ENCODE data around the gene CGB3. TPM values are rescaled to one million over a fixed set of nuclear protein-coding genes. Genes with fewer than 3 reads are reported as not detected.

CGB3 gene
- total RNA-seq, 1 donor from 2014 or later = not detected

DNA sequence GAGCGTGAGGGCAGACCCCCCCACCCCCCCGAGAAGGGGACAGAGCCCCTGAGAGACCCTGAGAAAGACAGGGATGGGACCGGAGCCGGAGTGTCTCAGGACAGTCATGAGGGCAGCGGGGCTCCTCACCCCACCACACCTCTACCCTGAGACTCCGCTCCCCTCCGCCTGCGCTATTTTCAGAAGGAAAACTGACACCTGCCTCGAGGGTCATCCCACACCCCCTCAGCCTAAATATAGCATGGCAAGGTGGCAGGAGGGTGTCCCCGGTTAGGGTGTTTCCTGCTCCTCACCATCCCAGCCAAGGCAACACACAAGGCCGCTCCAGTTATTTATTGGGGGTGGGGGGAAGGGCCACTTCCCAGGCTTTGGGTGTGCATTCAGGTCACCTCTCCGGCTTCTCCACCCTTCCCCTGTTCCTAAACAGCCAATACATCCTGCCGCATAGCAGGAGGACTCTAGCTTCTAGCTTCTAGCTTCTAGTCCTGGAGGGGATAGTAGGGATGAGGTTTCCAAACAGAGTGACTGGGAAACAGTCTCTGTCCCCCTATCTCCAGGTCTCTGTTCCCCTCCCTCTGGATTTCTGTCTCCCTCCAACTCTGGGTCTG lies 41.9 kb upstream of the CGB3 start:
- Mint-ChIP-seq H3K27ac (no peak overlapping the region), H3K4me1 (no peaks in the 10 kb centered on the region), H3K9me3 (no peaks in the 10 kb centered on the region), H3K36me3 (ENCODE audit: low read depth) (no peaks in the 10 kb centered on the region), H3K27me3 (peaks cover 45% of the 10 kb centered on the region), H3K4me3 (no peak overlapping the region)
- TF ChIP-seq, protein P1, sequence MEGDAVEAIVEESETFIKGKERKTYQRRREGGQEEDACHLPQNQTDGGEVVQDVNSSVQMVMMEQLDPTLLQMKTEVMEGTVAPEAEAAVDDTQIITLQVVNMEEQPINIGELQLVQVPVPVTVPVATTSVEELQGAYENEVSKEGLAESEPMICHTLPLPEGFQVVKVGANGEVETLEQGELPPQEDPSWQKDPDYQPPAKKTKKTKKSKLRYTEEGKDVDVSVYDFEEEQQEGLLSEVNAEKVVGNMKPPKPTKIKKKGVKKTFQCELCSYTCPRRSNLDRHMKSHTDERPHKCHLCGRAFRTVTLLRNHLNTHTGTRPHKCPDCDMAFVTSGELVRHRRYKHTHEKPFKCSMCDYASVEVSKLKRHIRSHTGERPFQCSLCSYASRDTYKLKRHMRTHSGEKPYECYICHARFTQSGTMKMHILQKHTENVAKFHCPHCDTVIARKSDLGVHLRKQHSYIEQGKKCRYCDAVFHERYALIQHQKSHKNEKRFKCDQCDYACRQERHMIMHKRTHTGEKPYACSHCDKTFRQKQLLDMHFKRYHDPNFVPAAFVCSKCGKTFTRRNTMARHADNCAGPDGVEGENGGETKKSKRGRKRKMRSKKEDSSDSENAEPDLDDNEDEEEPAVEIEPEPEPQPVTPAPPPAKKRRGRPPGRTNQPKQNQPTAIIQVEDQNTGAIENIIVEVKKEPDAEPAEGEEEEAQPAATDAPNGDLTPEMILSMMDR (IDR thresholded peaks at IDR 0.05) = no peak
- intact Hi-C loops (cut with micrococcal nuclease) = no loop called here
- ATAC-seq (ENCODE audit: low read depth) (no peak), DNase-seq (no peak)
- ChIA-PET CTCF (interaction anchor here (0.7 kb wide), 1 partner anchor 143 kb away, joined by 3 read pairs; no protein-coding TSS in a partner anchor), POLR2A (interaction anchor here (0.8 kb wide), 1 partner anchor 83 kb away, joined by 3 read pairs; no protein-coding TSS in a partner anchor)

- DNase-seq (no peak), ATAC-seq (ENCODE audit: low read depth) (no peak)
- no peaks in the 10 kb centered on the region for H3K9me3 Mint-ChIP-seq
- H3K4me1 Mint-ChIP-seq = no peaks in the 10 kb centered on the region
- intact Hi-C loops (cut with micrococcal nuclease) = no loop called here
- TF ChIP-seq, protein P1 (IDR thresholded peaks at IDR 0.05) = no peak
- no peaks in the 10 kb centered on the region for H3K36me3 Mint-ChIP-seq (ENCODE audit: low read depth)
- ChIA-PET POLR2A (interaction anchor here (0.6 kb wide), 1 partner anchor 130 kb away, joined by 3 read pairs; no protein-coding TSS in a partner anchor), CTCF (no interaction called here)
- H3K27ac Mint-ChIP-seq = no peak within 1 kb of the TSS
- peaks cover 44% of the 10 kb centered on the region for H3K27me3 Mint-ChIP-seq
- H3K4me3 Mint-ChIP-seq = no peak within 1 kb of the TSS
Measured at GRCh38 chr19:49064768-49065611, 40.9 kb upstream of the CGB3 start, which contains the start of gene NTF4. TSS of gene NTF4 (minus strand) at chr19:49064818. CDS start at chr19:49061997, 2,821 bp downstream.

- intact Hi-C loops (cut with micrococcal nuclease) = no loop called here
- ChIA-PET POLR2A (no interaction called here), CTCF (no interaction called here)
- no peaks in the 10 kb centered on the region for H3K4me1 Mint-ChIP-seq
- ATAC-seq (ENCODE audit: low read depth) (no peak), DNase-seq (no peak)
- peaks cover 42% of the 10 kb centered on the region for H3K27me3 Mint-ChIP-seq
- no peak overlapping the region for H3K4me3 Mint-ChIP-seq
- no peaks in the 10 kb centered on the region for H3K9me3 Mint-ChIP-seq
- no peak overlapping the region for H3K27ac Mint-ChIP-seq
- TF ChIP-seq, protein P1 (IDR thresholded peaks at IDR 0.05) = no peak
- no peaks in the 10 kb centered on the region for H3K36me3 Mint-ChIP-seq (ENCODE audit: low read depth)
Measured at GRCh38 chr19:49064029-49064629, 40.0 kb upstream of the CGB3 start.

GRCh38 chr19:49061445-49061844 lies 37.3 kb upstream of the CGB3 start:
- CTCF ChIA-PET = no interaction called here
- Mint-ChIP-seq H3K36me3 (ENCODE audit: low read depth) (no peaks in the 10 kb centered on the region), H3K4me1 (peaks cover 17% of the 10 kb centered on the region), H3K27me3 (peaks cover 43% of the 10 kb centered on the region), H3K4me3 (no peak overlapping the region), H3K9me3 (no peaks in the 10 kb centered on the region), H3K27ac (no peak overlapping the region)
- intact Hi-C loops (cut with micrococcal nuclease) = no loop called here
- DNase-seq (no peak), ATAC-seq (ENCODE audit: low read depth) (no peak)
- TF ChIP-seq, protein P1 (IDR thresholded peaks at IDR 0.05) = no peak
- POLR2A ChIA-PET = no interaction called here

DNA sequence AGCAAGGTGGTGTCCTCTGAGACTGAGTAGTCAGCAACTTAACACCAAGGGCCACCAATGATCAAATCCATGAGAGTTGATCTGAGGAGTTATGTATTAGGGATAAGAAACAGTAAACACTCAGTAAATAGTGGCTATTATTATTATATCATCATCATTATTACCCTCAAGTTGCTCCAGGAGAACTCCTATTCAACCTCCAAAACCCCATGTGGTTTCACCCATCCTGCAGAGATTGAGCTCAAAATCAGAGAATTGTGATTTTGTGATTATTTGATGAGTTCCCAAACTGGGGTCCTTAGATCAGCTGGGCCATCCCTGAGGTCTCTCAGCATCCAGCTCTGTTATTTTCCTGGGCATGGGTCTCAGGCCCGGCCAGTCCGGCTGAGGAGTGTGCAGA lies 36.9 kb upstream of the CGB3 start:
- intact Hi-C loops (cut with micrococcal nuclease) = no loop called here
- Mint-ChIP-seq H3K36me3 (ENCODE audit: low read depth) (no peaks in the 10 kb centered on the region), H3K4me3 (no peak overlapping the region), H3K27ac (no peak overlapping the region), H3K4me1 (peaks cover 22% of the 10 kb centered on the region), H3K9me3 (no peaks in the 10 kb centered on the region), H3K27me3 (peaks cover 39% of the 10 kb centered on the region)
- CTCF ChIA-PET = no interaction called here
- no peak for ATAC-seq (ENCODE audit: low read depth)
- TF ChIP-seq, protein P1 (IDR thresholded peaks at IDR 0.05) = no peak
- DNase-seq = no peak
- POLR2A ChIA-PET = no interaction called here
